GM18858 (cell line): ENCODE data around the gene RAB6B.

Experiments used
- ATAC-seq: cut with Tn5 transposase; IDR thresholded peaks from one replicate; pipeline ENCODE4 v1.9.1; 2021; ENCODE audit not compliant: unreplicated experiment

The RAB6B gene

GRCh38 chr3:133931084-133931483 is 35.4 kb upstream of the RAB6B start:
- ATAC-seq, result no peak

- ATAC-seq, result no peak
Measured at GRCh38 chr3:133930341-133930933, 34.8 kb upstream of the RAB6B start.

GRCh38 chr3:133928903-133929607 is 33.4 kb upstream of the RAB6B start:
- ATAC-seq, result no peak

DNA sequence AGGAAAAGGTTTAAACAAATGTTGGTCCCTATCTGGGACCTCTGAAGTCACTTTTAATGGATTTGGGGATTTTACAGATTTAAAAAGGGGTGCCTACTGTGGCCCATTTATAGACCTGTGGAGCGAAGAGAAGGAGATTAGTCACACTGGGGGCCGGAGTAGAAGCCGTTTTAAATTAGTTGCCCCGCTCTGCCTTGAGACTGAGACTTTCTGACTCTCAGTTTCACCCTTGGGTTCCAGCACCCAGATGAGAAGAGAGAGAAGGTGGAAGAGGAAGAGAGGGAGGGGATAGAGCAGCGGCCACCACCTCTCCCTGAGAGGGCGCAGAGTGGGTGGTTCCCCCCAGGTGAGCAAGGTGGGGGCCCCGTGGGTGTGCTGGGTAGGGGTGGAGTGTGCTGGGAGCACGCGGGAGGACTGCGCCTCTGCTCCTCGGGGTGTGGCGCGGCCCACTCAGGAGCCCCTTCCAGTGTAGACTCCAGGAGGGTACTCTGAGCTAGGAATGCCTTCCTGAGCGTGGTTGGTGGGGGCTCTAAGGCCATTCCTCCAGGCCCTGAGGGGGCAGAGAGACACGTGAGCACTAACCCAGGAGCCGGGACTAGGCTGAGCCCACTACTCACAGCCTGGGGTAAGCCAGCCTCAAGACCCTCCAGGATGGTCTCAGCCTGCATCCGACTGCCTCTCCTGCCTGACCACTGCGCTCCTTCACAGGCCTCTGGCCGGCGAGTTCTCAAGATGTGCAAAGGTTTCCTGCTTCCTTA is 32.6 kb upstream of the RAB6B start:
- no peak for ATAC-seq

DNA sequence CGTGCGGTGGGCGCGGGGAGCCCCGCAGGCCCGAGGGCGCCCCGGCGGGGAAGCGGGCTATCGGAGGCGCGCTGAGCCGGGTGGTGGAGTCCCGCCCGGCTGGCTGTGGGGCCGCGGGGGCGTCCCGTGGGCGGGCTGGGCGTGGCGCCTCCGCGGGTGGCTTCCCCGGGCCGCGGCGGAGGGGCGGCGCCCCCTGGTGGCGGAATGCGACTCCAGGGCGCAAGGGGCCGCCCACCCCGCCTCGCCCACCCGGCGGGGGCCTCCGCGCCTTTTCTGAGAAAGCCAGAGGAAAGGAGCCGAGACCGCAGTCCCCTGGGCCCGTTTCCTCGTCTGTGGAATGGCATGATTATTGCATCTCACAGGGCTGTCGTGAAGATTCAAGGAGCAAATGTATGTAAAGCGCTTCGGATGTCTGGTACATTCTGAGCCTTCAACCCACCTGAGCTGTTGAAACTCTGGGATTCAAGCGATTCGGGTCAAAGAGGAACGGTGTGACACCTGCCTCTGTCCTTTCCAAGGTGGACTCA is 31.9 kb upstream of the RAB6B start:
- no peak for ATAC-seq

- no peak for ATAC-seq
Measured at GRCh38 chr3:133926736-133927539, 31.3 kb upstream of the RAB6B start.

DNA sequence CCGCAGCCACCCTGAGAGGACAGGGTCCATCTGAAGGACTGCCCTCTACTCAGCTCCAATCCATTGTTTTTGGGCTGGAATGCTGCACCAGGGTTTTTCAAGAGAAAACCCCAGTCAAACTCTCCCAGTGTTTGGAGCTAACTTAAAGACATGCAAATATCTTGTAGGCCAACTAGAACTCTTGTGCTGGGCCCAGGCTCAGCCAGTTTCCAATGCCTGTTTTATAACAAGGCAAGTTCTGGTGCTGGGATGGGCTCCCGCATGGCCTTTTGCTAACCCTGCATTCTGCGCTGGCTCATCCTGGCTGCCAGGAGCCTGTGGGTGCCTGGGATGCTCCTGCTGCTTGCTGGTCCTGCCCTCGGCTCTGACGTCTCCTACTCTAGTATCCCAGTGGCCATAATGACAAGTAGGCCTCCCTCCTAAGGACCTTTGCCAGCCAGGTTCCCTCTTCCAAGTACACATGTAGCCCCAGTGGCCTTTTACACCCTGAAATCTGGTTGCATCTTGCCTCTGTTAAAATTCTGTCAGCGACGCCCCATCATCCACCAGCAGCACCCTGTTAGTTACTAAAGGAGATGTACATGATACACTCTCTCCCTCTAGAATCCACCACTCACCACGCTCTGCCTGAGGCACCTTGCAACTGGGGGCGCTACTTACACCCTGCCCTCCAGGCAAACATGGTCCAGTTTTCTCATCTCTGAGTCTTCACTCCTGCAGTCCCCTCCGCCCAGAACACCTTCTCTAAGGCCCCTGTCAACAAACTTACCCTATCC is 30.5 kb upstream of the RAB6B start:
- ATAC-seq, result no peak

DNA sequence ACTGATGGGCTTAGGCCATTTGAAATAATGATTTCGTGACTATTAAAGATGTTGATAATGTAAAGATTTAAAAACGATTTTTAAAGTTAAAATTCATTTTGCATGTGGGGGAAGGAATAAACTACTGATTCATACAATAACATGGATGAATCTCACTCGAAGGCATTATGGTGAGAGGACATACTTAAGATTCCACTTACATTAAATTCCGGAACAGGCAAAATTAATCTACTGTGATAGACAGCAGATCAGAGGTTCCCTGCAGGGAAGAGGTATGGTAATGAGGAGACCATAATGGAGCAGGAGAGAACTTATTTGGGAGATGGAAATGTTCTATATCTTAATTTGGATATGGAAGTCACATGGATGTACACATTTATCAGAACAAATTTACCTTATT is 28.4 kb upstream of the RAB6B start:
- ATAC-seq, result no peak

DNA sequence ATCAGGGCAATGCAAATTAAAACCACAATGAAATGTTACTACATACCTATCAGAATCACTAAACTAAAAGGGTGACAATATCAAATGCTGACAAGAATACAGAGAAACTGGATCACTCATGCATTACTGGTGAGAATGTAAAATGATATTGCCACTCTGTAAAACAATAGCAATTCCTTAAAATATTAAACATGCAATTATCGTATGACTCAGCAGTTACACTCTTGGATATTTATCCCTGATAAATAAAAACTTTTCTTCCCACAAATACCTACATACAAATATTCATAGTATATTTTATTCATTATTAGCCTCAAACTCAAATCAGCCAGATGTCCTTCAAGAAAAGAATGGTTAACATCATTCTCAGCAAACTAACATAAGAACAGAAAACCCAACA is 25.9 kb upstream of the RAB6B start:
- no peak for ATAC-seq

DNA sequence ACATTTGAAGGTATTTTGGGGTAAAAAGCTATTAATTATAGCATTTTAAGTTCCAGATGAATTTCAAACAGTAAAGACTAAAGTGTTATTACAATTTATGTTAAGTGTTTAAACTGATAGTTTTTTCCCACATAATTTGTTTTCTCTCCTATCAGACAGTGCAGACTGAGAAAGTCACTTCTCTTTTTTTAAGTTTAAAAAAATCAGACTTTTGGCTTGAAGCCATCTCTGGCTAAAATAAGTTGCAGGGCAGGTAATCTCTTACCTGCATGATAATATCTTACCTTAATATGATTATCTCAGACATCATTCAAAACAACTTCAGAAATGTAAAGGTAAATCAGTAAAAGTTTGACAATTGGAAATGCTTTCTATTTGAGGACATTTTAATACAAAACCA is 21.5 kb upstream of the RAB6B start:
- no peak for ATAC-seq

DNA sequence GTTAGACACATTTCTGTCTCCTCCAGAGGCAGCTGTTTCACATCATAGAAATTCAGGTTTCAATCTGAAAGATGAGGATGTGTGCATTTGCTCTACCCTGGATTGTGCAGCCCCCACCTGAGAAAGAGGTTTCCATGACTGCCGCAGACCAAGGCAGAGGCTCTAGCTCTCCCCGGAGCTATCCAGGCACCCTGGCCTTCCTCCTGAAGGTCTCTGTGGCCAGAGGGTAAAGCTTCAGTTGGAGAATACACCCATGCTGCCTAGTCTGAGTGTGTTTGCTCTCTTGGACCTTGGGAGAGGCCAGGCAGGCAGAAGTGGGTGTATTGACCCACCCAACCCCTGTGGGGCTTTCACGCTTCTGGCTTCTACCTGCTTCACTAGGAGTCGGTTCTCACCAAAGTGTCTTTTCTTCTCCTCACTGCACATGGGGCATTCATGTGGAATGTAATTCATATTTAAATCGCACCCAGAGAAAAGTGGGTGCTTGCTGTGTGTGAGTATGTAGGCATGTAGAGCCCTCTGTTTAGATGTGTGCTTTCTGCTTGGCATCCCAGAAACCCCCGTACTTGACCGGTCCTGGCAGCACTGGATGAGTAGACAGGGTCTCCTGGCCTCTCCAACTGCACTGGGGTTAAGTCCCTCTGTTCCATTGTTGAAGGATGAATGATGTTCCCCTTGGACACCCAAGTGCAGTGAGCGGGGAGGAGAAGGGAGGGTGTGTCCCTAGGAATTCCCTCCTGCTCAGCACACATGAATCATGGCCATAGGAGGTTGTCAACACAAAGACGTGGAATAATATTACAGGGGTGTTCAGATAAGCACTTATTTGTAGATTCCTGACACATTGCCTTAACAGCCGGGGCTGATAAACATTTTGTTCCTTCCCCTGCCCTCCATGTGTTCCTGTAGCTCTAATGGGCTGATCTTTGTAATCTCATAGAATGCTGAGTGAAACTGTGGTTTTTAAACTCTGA is 20.3 kb upstream of the RAB6B start:
- ATAC-seq, result no peak

GRCh38 chr3:133914839-133915600 is 19.3 kb upstream of the RAB6B start:
- no peak for ATAC-seq

- ATAC-seq, result no peak
Measured at GRCh38 chr3:133910422-133910821, 14.7 kb upstream of the RAB6B start.

- ATAC-seq, result no peak
Measured at GRCh38 chr3:133905376-133905775, 9.7 kb upstream of the RAB6B start.

GRCh38 chr3:133901847-133902246 is 6.2 kb upstream of the RAB6B start:
- ATAC-seq, result no peak

- no peak for ATAC-seq
Measured at GRCh38 chr3:133901083-133901482, 5.4 kb upstream of the RAB6B start.

GRCh38 chr3:133899311-133899710 is 3.6 kb upstream of the RAB6B start:
- ATAC-seq, result no peak

- no peak for ATAC-seq
Measured at GRCh38 chr3:133897547-133897946, 1.9 kb upstream of the RAB6B start.
